ENCODE results near the gene CD1C. TPM values are rescaled to one million over a fixed set of nuclear protein-coding genes. Genes with fewer than 3 reads are reported as not detected.

Gene CD1C
- total and polyA plus RNA-seq, 5 donors from 2014 or later = 0.68 TPM; not detected in 4

DNA sequence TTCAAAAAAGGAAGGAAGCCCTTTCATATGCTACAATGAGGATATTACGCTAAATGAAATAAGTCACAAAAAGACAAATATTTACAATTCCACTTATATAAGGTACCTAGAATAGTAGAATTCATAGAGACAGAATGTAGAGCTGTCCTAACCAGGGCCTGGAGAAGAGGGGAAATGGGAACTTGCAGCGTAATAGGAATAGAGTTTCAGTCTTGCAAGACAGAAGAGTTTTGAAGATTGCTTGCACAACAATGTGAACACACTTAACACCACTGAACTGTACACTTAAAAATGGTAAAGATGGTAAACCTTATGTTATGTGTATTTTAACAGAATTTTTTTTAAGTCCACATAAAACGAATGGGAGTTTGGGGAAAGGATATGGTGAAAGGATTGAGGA is 38.7 kb downstream of the CD1C start:
- no peak overlapping the region for H3K4me3 ChIP-seq (ENCODE audit: low read depth, low read length)

DNA sequence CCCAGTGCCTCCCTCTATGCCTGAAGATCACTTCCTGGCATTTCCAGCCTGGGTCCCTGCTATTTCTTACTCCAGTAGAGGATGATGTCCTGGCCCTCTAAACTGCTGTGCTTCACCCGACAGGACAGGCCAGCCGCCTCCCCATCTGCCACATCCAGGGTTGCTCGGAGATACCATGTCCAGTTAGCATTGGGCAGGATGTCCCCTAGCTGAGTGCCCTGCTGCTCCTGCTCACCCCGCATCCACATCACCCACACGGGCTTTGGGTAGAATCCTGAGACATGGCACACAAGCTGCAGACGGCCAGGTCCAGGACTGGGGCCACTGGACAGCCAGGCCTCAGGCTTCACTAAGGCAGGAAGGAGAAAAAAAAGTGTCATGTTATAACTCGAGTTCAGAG is 39.6 kb downstream of the CD1C start:
- DNase-seq (no peak), ATAC-seq (ENCODE audit: low read depth in 2 of 2) (no peak)
- Mint-ChIP-seq H3K27ac (no peak overlapping the region), H3K36me3 (no peaks in the 10 kb centered on the region), H3K27me3 (peaks cover 12% of the 10 kb centered on the region), H3K4me1 (peaks cover 0 to 7% (median under 1%) of the 10 kb centered on the region in 4 donors), H3K4me3 (no peak overlapping the region), H3K9me3 (no peaks in the 10 kb centered on the region)
- Histone ChIP-seq H3K9me3 (ENCODE audit: control insufficient read depth in 2 of 2, low read length in 2 of 2) (no peaks in the 10 kb centered on the region), H3K4me3 (ENCODE audit: low read depth, low read length) (no peak overlapping the region), H3K36me3 (ENCODE audit: control insufficient read depth, insufficient read depth, low read length) (no peaks in the 10 kb centered on the region), H3K27me3 (ENCODE audit: control insufficient read depth, insufficient read depth, low read length) (peaks cover 2% of the 10 kb centered on the region), H3K4me1 (ENCODE audit: control insufficient read depth, insufficient read depth, low read length, poor library complexity, severe bottlenecking) (no peaks in the 10 kb centered on the region), H3K27ac (ENCODE audit: insufficient read depth, low read length, poor library complexity, severe bottlenecking) (no peak overlapping the region)

More for the DNA sequence above, 38.7 kb downstream of the CD1C start:
- no peaks in the 10 kb centered on the region for H3K36me3 ChIP-seq (ENCODE audit: control insufficient read depth, insufficient read depth, low read length)
- no peak overlapping the region for H3K27ac ChIP-seq (ENCODE audit: insufficient read depth, low read length, poor library complexity, severe bottlenecking)
- H3K4me1 ChIP-seq (ENCODE audit: control insufficient read depth, insufficient read depth, low read length, poor library complexity, severe bottlenecking) = no peaks in the 10 kb centered on the region
- H3K4me3 Mint-ChIP-seq = no peak overlapping the region
- DNase-seq = no peak
- peaks cover 2% of the 10 kb centered on the region for H3K27me3 ChIP-seq (ENCODE audit: control insufficient read depth, insufficient read depth, low read length)
- no peaks in the 10 kb centered on the region for H3K9me3 ChIP-seq (ENCODE audit: control insufficient read depth in 2 of 2, low read length in 2 of 2)
- peaks cover 0 to 3% (median 0%) of the 10 kb centered on the region in 4 donors for H3K4me1 Mint-ChIP-seq
- ATAC-seq (ENCODE audit: low read depth in 2 of 2) = no peak
- no peaks in the 10 kb centered on the region for H3K9me3 Mint-ChIP-seq
- H3K36me3 Mint-ChIP-seq = no peaks in the 10 kb centered on the region
- H3K27me3 Mint-ChIP-seq = peaks cover 8% of the 10 kb centered on the region
- H3K27ac Mint-ChIP-seq = no peak overlapping the region

DNA sequence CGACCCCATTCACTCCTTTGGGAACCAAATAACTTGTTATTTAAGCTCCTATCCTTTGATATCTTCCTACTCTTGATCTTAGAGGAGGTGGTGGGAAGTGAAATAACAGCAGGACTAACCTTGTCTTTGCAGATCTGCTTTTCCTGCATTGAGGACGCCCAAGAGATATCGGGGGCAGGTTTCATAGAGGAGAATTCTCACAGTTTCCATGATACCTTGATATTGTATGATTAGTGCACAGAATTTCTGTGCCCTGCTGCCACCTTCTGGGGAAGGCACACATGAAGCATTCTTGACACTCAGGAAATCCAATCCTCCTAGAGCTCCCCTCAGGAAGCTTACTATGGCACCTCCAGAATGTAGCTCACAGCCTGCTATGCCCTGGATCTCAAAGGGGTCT is 40.0 kb downstream of the CD1C start:
- Mint-ChIP-seq H3K4me1 (peaks cover 0 to 12% (median 1%) of the 10 kb centered on the region in 4 donors), H3K9me3 (peaks cover 0 to 1% (median 0%) of the 10 kb centered on the region in 7 donors), H3K4me3 (no peak overlapping the region), H3K27me3 (peaks cover 12% of the 10 kb centered on the region), H3K27ac (no peak overlapping the region), H3K36me3 (no peaks in the 10 kb centered on the region)
- H3K4me1 ChIP-seq (ENCODE audit: control insufficient read depth, insufficient read depth, low read length, poor library complexity, severe bottlenecking) = no peaks in the 10 kb centered on the region
- H3K36me3 ChIP-seq (ENCODE audit: control insufficient read depth, insufficient read depth, low read length) = no peaks in the 10 kb centered on the region
- H3K27me3 ChIP-seq (ENCODE audit: control insufficient read depth, insufficient read depth, low read length) = peaks cover 2% of the 10 kb centered on the region
- DNase-seq (no peak), ATAC-seq (ENCODE audit: low read depth in 2 of 2) (no peak)
- no peak overlapping the region for H3K27ac ChIP-seq (ENCODE audit: insufficient read depth, low read length, poor library complexity, severe bottlenecking)
- no peaks in the 10 kb centered on the region for H3K9me3 ChIP-seq (ENCODE audit: control insufficient read depth in 2 of 2, low read length in 2 of 2)
- no peak overlapping the region for H3K4me3 ChIP-seq (ENCODE audit: low read depth, low read length)

DNA sequence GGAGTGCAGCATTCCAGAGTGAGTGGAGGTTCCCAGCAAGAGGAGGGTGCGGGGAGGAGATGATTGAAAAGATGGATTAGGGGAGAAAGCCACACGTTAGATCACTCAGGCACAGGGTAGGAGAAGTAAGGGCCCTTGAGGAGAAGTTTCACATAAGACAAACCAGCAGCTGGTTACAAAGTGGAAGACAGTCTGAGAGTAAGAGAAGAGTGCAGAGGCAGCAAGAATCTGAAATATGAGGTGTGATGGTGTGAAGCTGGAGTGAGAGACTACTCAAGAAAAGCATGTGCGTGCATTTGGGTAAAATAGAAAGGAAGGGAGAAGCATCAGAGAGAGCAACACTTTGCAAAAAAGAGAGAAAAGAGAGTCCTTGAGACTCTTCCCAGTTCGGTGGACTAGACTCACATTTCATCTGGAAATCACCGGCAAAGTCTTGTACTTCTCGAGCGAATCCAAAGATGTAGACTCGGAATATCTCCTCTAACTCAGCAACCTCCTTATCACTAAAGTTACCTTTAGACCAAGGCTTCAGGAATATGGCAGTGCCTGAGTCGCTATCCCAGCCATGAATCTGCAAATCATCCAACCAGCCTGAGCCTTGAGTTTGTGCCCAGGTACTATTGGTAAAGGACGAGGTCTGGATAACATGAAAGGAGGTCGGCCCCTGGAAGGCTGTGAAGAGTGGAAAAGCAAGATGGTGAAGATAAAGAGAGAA is 40.8 kb downstream of the CD1C start:
- Histone ChIP-seq H3K27me3 (ENCODE audit: control insufficient read depth, insufficient read depth, low read length) (peaks cover 2% of the 10 kb centered on the region), H3K36me3 (ENCODE audit: control insufficient read depth, insufficient read depth, low read length) (no peaks in the 10 kb centered on the region), H3K4me3 (ENCODE audit: low read depth, low read length) (no peak overlapping the region), H3K4me1 (ENCODE audit: control insufficient read depth, insufficient read depth, low read length, poor library complexity, severe bottlenecking) (no peaks in the 10 kb centered on the region), H3K9me3 (ENCODE audit: control insufficient read depth in 2 of 2, low read length in 2 of 2) (no peaks in the 10 kb centered on the region), H3K27ac (ENCODE audit: insufficient read depth, low read length, poor library complexity, severe bottlenecking) (no peak overlapping the region)
- no peaks in the 10 kb centered on the region for H3K36me3 Mint-ChIP-seq
- H3K4me3 Mint-ChIP-seq = no peak overlapping the region
- no peak for ATAC-seq (ENCODE audit: low read depth in 2 of 2)
- peaks cover 0 to 1% (median 0%) of the 10 kb centered on the region in 7 donors for H3K9me3 Mint-ChIP-seq
- H3K4me1 Mint-ChIP-seq = peaks cover 0 to 14% (median 1%) of the 10 kb centered on the region in 4 donors
- no peak for DNase-seq
- H3K27ac Mint-ChIP-seq = no peak overlapping the region
- H3K27me3 Mint-ChIP-seq = peaks cover 12% of the 10 kb centered on the region

DNA sequence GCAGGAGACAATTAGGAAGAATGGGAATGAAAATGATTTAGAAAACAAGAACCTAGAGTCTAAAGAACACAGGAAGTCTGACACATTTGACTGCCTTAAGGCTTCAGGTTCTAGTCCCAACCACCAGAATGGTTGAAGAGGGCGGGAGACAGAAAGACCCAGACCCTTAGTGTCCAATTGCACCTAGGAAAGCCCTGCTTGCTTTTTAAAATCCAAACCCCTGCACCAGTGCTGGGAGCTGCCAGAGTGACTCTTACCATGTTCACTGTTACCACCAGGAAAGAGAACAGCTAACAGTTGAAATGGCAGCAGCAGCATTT is 41.3 kb downstream of the CD1C start:
- Mint-ChIP-seq H3K9me3 (peaks cover 0 to 1% (median 0%) of the 10 kb centered on the region in 7 donors), H3K4me3 (no peak overlapping the region), H3K27ac (no peak overlapping the region), H3K36me3 (no peaks in the 10 kb centered on the region), H3K27me3 (peaks cover 12% of the 10 kb centered on the region), H3K4me1 (peaks cover 0 to 16% (median 1%) of the 10 kb centered on the region in 4 donors)
- no peak for DNase-seq
- H3K4me3 ChIP-seq (ENCODE audit: low read depth, low read length) = no peak overlapping the region
- no peaks in the 10 kb centered on the region for H3K9me3 ChIP-seq (ENCODE audit: control insufficient read depth in 2 of 2, low read length in 2 of 2)
- H3K27me3 ChIP-seq (ENCODE audit: control insufficient read depth, insufficient read depth, low read length) = peaks cover 2% of the 10 kb centered on the region
- ATAC-seq (ENCODE audit: low read depth in 2 of 2) = no peak
- no peak overlapping the region for H3K27ac ChIP-seq (ENCODE audit: insufficient read depth, low read length, poor library complexity, severe bottlenecking)
- H3K36me3 ChIP-seq (ENCODE audit: control insufficient read depth, insufficient read depth, low read length) = no peaks in the 10 kb centered on the region
- H3K4me1 ChIP-seq (ENCODE audit: control insufficient read depth, insufficient read depth, low read length, poor library complexity, severe bottlenecking) = no peaks in the 10 kb centered on the region

DNA sequence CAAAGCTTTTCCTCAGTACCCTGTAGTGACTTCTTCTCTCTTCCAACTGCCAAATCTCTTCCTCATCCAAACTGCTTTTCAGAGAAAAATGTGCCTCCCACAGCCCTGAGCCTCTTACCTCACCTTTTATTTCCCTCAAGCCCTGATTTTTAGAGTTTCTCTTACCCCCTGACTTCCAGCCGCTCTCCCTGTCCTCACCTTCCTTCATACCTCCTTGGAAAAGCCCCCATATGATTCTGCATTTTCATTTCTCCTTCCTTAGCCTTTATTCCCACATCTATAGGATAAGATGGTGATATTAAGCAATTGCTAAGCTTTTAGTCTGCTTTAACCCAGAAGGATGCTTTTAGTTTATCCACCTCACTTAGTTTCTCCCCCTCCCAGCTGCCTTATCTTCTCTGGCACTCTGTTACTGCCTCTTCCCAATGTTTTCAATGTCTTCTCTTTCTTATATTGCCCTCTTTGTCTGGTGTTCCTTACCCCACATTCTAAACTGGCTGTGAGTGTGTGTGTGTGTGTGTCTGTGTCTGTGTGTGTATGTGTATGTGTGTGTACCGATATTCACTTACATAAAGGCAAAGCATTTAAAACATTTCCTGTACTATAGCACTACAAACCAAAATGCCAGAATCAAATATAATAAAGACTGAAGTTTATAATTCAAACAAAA is 41.9 kb downstream of the CD1C start, which contains the start of gene CD1B:
CD1B (minus strand) TSS at position 51 of the 670 bp plus-strand sequence. CDS start 108 bp downstream, outside the sequence.
- H3K27me3 Mint-ChIP-seq = peaks cover 12% of the 10 kb centered on the region
- ATAC-seq (ENCODE audit: low read depth in 2 of 2) = no peak
- DNase-seq = no peak
- H3K4me1 Mint-ChIP-seq = peaks cover 0 to 19% (median 1%) of the 10 kb centered on the region in 4 donors
- no peak within 1 kb of the TSS for H3K27ac ChIP-seq (ENCODE audit: insufficient read depth, low read length, poor library complexity, severe bottlenecking)
- H3K4me1 ChIP-seq (ENCODE audit: control insufficient read depth, insufficient read depth, low read length, poor library complexity, severe bottlenecking) = no peaks in the 10 kb centered on the region
- no peak within 1 kb of the TSS for H3K4me3 ChIP-seq (ENCODE audit: low read depth, low read length)
- no peaks in the 10 kb centered on the region for H3K36me3 ChIP-seq (ENCODE audit: control insufficient read depth, insufficient read depth, low read length)
- peaks cover 0 to 1% (median 0%) of the 10 kb centered on the region in 7 donors for H3K9me3 Mint-ChIP-seq
- peaks cover 2% of the 10 kb centered on the region for H3K27me3 ChIP-seq (ENCODE audit: control insufficient read depth, insufficient read depth, low read length)
- H3K36me3 Mint-ChIP-seq = no peaks in the 10 kb centered on the region
- no peak within 1 kb of the TSS for H3K4me3 Mint-ChIP-seq
- H3K27ac Mint-ChIP-seq = no peak within 1 kb of the TSS
- H3K9me3 ChIP-seq (ENCODE audit: control insufficient read depth in 2 of 2, low read length in 2 of 2) = no peaks in the 10 kb centered on the region

DNA sequence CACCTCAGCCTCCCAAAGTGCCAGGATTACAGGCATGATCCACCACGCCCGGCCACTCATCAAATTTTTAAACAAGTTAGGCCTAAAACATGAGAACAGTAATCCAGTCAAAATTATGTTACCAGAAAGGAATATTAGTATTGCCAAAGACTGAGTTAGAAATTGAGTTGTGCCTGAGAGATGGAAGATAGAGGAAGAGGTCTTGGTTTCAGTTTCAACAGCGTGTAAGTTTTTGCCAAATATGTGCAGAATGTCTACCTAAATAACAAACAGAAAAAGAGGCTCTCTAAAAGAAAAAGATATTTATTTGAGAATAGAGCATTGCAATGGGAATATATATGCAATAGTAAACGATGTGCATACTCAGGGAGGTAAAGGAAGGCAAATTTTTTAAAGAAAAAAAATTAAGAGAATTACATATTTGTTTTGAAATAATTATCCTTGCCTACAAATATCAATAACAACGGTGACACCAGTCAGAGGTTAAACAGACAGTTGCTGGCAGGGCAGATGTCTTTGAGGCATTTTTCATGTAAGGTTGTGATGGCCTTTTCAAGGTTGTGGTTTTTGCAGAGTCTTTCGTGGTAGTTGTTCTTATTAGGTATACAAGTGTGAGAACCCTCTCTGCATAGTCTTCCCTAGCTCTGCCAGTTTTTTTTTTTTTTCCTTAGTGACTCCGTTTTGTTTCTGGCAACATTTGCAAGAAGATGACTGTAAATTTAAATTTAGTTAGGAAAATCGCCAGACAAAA is 43.9 kb downstream of the CD1C start:
- H3K4me3 Mint-ChIP-seq = no peak overlapping the region
- Histone ChIP-seq H3K27me3 (ENCODE audit: control insufficient read depth, insufficient read depth, low read length) (peaks cover 2% of the 10 kb centered on the region), H3K4me1 (ENCODE audit: control insufficient read depth, insufficient read depth, low read length, poor library complexity, severe bottlenecking) (no peaks in the 10 kb centered on the region), H3K9me3 (ENCODE audit: control insufficient read depth in 2 of 2, low read length in 2 of 2) (no peaks in the 10 kb centered on the region), H3K4me3 (ENCODE audit: low read depth, low read length) (no peak overlapping the region), H3K36me3 (ENCODE audit: control insufficient read depth, insufficient read depth, low read length) (no peaks in the 10 kb centered on the region), H3K27ac (ENCODE audit: insufficient read depth, low read length, poor library complexity, severe bottlenecking) (no peak overlapping the region)
- peaks cover 0 to 1% (median 0%) of the 10 kb centered on the region in 7 donors for H3K9me3 Mint-ChIP-seq
- DNase-seq (no peak), ATAC-seq (ENCODE audit: low read depth in 2 of 2) (no peak)
- H3K4me1 Mint-ChIP-seq = peaks cover 0 to 19% (median 1%) of the 10 kb centered on the region in 4 donors
- no peak overlapping the region for H3K27ac Mint-ChIP-seq
- H3K36me3 Mint-ChIP-seq = no peaks in the 10 kb centered on the region
- peaks cover 16% of the 10 kb centered on the region for H3K27me3 Mint-ChIP-seq
